C1 segment of cervical spinal cord (tissue), 14 donors: ENCODE results near the gene CXorf65.
A peak's percentile ranks its signal among the peaks of the same experiment; 100 is the strongest.

Experiments used
- DNase-seq, 14 donors: peaks; one replicate each; lab custom pipeline; 2025; lab: John Stamatoyannopoulos, UW

CXorf65 gene

DNA sequence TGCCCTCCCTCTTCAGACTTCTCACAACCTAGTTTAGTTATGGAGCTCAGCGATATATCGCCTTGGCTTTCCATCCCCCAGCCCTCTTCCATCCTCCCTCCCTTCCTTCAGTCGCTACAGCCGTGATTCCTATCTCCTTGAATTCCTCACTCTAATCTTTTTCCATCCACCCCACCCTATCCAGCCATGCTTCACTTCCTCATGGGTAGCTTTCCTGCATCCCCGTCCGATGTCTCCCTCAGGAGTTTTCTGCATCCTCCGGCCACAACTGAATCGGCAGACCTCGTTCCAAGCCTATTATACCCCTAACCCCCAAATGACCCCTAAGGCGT is 38.9 kb downstream of the CXorf65 start:
- DNase-seq = peak in 3 of 14 donors; percentile 29 to 40 (median 38)

DNA sequence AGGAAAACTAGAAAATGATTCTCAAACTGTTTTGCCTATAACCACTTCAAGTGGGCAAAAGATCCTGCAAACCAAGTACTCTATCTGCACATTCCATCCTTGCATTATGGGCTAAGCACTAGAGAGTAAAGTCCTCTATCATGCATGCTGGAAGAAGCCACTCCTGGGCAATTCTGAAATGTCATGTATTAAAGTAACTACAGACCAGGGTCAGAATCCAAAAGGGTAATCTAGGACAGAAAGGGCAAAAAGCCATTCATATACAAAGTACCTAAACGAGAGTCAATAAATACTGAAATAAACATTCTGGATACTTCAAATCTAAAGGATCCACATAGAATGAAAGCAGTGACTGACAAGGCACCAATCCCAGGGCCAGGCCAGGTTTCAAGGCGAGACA is 39.5 kb downstream of the CXorf65 start:
- DNase-seq = no peak

DNA sequence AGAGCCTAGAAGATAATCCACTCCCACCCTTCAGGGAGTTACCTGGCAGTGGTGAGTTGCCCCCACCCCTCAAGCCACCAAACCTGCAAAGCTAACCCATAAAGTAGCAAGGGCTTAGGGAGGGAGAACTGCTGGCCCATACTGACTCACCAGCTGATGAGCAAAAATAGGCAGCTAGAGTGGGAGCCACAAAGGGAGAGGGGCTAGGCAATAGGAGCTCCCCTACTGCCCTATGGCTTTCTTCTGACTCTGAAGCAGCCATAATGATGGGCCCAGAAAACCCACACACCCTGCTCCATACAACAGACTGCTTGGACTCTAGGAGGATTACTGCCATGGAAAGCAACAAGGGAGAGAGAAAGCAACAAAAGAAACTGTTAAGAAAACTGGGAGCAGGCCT is 46.4 kb downstream of the CXorf65 start:
- no peak for DNase-seq

DNA sequence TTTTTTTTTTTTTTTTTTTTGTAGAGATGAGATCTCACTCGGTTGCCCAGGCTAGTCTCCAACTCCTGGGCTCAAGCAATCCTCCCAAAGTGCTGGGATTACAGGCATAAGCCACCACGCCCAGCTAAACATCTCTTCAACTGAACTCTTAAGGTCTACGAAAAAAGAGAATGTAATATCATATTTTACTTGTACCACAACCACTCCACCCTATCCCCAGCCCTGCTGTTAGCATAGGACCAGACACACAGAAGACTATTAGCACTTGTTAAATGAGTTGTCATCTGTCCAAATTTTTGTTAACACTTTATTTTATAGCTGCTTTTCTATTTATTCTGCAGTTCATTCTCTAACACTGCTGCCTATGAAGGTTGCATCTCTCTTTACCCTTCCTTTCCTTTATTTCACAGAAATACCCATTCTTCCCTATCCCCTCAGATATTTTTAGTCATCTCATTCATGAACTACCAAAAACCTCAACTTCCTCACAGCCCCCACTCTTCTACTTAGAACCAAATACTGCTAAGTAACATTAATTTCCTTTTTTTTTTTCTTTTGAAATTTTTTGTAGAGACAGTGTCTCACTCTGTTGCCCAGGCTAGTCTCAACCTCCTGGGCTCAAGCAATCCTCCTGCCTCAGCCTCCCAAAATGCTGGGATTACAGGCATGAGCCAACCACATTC is 48.6 kb downstream of the CXorf65 start:
- DNase-seq = no peak

DNA sequence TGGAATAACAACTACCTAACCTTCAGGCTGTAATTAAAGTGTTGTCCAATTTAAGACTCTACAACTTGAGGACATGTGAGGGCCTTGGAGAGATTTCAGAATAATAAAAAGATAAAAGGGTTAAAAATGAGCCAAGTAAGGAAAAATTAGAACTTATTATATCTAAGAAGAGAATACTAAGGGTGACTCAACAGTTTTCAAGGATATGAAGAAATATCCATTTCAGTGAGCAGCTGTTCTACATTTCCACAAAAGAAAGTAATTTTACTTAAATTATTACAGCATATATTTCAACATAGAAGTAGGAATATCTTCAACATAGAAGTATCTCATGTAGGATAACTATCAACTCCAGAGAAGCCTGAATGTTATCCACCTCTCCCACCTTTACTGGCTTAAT is 49.7 kb downstream of the CXorf65 start:
- no peak for DNase-seq
